SU-DHL-6 (cell line): ENCODE measurements around the gene CD1C.

Source experiments
- EZH2phosphoT487 ChIP-seq: fragments of 200-600 bp; sonication (generic), shearing (Covaris generic); conservative IDR thresholded peaks from 2 replicates; pipeline ENCODE4 v1.6.1; 2018; ENCODE audit warnings: mild to moderate bottlenecking, antibody characterized with exemption, low read length, moderate library complexity, mixed read lengths
- TF ChIP-seq, protein P1 (sequence below): fragments of 200-600 bp; sonication (generic); IDR thresholded peaks from one replicate; pipeline ENCODE4 v1.5.1; 2017; ENCODE audit warnings: antibody characterized with exemption, mild to moderate bottlenecking, low read length, moderate library complexity; ENCODE audit not compliant: insufficient read depth, poor library complexity, severe bottlenecking

DNA sequence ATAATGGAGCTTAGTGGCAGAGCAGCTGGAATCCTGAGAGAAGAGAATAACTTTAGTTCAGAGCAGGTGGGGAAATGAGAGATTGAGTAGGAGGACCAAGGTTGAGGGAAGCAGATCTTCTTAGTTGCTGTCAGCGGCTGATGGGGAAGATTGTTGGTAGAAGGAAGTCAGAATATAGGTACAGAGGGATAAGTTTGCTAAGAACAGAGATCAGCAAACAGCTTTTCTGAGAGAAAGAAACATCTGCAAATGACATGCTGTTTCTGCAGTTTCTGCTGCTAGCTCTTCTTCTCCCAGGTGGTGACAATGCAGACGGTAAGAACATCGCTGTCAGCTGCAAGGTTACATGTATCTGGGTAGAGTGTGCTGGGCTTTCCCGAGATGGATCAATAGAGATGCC, at the start of gene CD1C:
- TF ChIP-seq, protein P1, sequence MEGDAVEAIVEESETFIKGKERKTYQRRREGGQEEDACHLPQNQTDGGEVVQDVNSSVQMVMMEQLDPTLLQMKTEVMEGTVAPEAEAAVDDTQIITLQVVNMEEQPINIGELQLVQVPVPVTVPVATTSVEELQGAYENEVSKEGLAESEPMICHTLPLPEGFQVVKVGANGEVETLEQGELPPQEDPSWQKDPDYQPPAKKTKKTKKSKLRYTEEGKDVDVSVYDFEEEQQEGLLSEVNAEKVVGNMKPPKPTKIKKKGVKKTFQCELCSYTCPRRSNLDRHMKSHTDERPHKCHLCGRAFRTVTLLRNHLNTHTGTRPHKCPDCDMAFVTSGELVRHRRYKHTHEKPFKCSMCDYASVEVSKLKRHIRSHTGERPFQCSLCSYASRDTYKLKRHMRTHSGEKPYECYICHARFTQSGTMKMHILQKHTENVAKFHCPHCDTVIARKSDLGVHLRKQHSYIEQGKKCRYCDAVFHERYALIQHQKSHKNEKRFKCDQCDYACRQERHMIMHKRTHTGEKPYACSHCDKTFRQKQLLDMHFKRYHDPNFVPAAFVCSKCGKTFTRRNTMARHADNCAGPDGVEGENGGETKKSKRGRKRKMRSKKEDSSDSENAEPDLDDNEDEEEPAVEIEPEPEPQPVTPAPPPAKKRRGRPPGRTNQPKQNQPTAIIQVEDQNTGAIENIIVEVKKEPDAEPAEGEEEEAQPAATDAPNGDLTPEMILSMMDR: no peak
- TF ChIP-seq EZH2phosphoT487: no peak
